NB4 (cell line): ENCODE data around the gene CDK14.

Experiments used
- DNase-seq: peaks from one replicate; pipeline ENCODE4 v3.0.0; 2010; ENCODE audit warnings: low read depth
- H3K4me3 ChIP-seq: one replicate; pipeline ENCODE4 v1.5.1; 2011; ENCODE audit warnings: mild to moderate bottlenecking, low read depth, low read length, moderate library complexity
- CTCF ChIP-seq: IDR thresholded peaks from one replicate; pipeline ENCODE4 v1.5.1; 2012; ENCODE audit warnings: low read depth, low read length
- MAX ChIP-seq: IDR thresholded peaks from 2 replicates; pipeline ENCODE4 v1.6.1; 2011; ENCODE audit warnings: low read depth, low read length
- MYC ChIP-seq: IDR thresholded peaks from 2 replicates; pipeline ENCODE4 v1.6.1; 2011; ENCODE audit warnings: low read depth, low read length
- POLR2A ChIP-seq: IDR thresholded peaks from 2 replicates; pipeline ENCODE4 v1.6.1; 2011; ENCODE audit warnings: mild to moderate bottlenecking; ENCODE audit not compliant: insufficient read length; ENCODE audit errors: extremely low read depth

The CDK14 gene

GRCh38 chr7:90988516-90988915 lies 392.4 kb downstream of the CDK14 start:
- TF ChIP-seq MAX (no peak), POLR2A (no peak)
- DNase-seq, result no peak
- no peak overlapping the region for H3K4me3 ChIP-seq

- no peak overlapping the region for H3K4me3 ChIP-seq
- no peak for DNase-seq
- TF ChIP-seq POLR2A (no peak), CTCF (no peak), MAX (no peak), MYC (no peak)
Measured at GRCh38 chr7:90988996-90989765, 393.1 kb downstream of the CDK14 start.

GRCh38 chr7:90994121-90994520 lies 398.0 kb downstream of the CDK14 start:
- no peak for DNase-seq
- TF ChIP-seq CTCF (no peak), POLR2A (no peak), MYC (no peak), MAX (no peak)
- H3K4me3 ChIP-seq, result no peak overlapping the region

- DNase-seq, result peak; percentile 57
- TF ChIP-seq CTCF (no peak), POLR2A (no peak), MAX (no peak), MYC (no peak)
Measured at GRCh38 chr7:90994601-90995000, 398.5 kb downstream of the CDK14 start.

GRCh38 chr7:90995996-90996395 lies 399.9 kb downstream of the CDK14 start:
- no peak overlapping the region for H3K4me3 ChIP-seq
- no peak for DNase-seq
- TF ChIP-seq MYC, result no peak
- no peak for TF ChIP-seq CTCF
- TF ChIP-seq POLR2A, result no peak
- no peak for TF ChIP-seq MAX

More at GRCh38 chr7:90994601-90995000, 398.5 kb downstream of the CDK14 start:
- no peak overlapping the region for H3K4me3 ChIP-seq
